ENCODE results near the gene JCAD.
"Not testable (repeated sequence)": the region's sequence is repeated elsewhere in the genome, so short reads cannot be mapped to it uniquely, and the experiment has no call there.

The JCAD gene

GRCh38 chr10:30059209-30060107 is at the start of gene JCAD:
Gene JCAD (minus strand): TSS chr10:30059586. CDS start chr10:30047812, 11,774 bp downstream.
- peak; percentile 31 to 39 for DNase-seq (ENCODE audit: low read depth in 2 of 2)

GRCh38 chr10:30106987-30107386 is 47.6 kb upstream of the JCAD start:
- DNase-seq (ENCODE audit: low read depth in 2 of 2) = no peak

GRCh38 chr10:30103595-30104320 is 44.4 kb upstream of the JCAD start:
- DNase-seq (ENCODE audit: low read depth in 2 of 2) = no peak

- DNase-seq (ENCODE audit: low read depth in 2 of 2) = not testable (repeated sequence)
Observed at GRCh38 chr10:30099706-30100105, 40.3 kb upstream of the JCAD start.

GRCh38 chr10:30099101-30099500 is 39.7 kb upstream of the JCAD start:
- no peak for DNase-seq (ENCODE audit: low read depth in 2 of 2)

GRCh38 chr10:30098629-30099028 is 39.2 kb upstream of the JCAD start:
- DNase-seq (ENCODE audit: low read depth in 2 of 2) = no peak

GRCh38 chr10:30096564-30096963 is 37.2 kb upstream of the JCAD start:
- DNase-seq (ENCODE audit: low read depth in 2 of 2) = no peak

GRCh38 chr10:30095631-30096422 is 36.4 kb upstream of the JCAD start:
- no peak for DNase-seq (ENCODE audit: low read depth in 2 of 2)

GRCh38 chr10:30094601-30095000 is 35.2 kb upstream of the JCAD start:
- no peak for DNase-seq (ENCODE audit: low read depth in 2 of 2)

- DNase-seq (ENCODE audit: low read depth in 2 of 2) = no peak
Observed at GRCh38 chr10:30093303-30093950, 34.0 kb upstream of the JCAD start.

- DNase-seq (ENCODE audit: low read depth in 2 of 2) = no peak
Observed at GRCh38 chr10:30092151-30092790, 32.9 kb upstream of the JCAD start.

GRCh38 chr10:30091136-30091535 is 31.8 kb upstream of the JCAD start:
- DNase-seq (ENCODE audit: low read depth in 2 of 2) = no peak

GRCh38 chr10:30088178-30088577 is 28.8 kb upstream of the JCAD start:
- no peak for DNase-seq (ENCODE audit: low read depth in 2 of 2)

- DNase-seq (ENCODE audit: low read depth in 2 of 2) = no peak
Observed at GRCh38 chr10:30083934-30084333, 24.5 kb upstream of the JCAD start.

GRCh38 chr10:30081182-30081581 is 21.8 kb upstream of the JCAD start:
- DNase-seq (ENCODE audit: low read depth in 2 of 2) = no peak

- no peak for DNase-seq (ENCODE audit: low read depth in 2 of 2)
Observed at GRCh38 chr10:30080161-30080560, 20.8 kb upstream of the JCAD start.

GRCh38 chr10:30079408-30079807 is 20.0 kb upstream of the JCAD start:
- no peak for DNase-seq (ENCODE audit: low read depth in 2 of 2)

GRCh38 chr10:30075481-30075880 is 16.1 kb upstream of the JCAD start:
- DNase-seq (ENCODE audit: low read depth in 2 of 2) = no peak

- DNase-seq (ENCODE audit: low read depth in 2 of 2) = no peak
Observed at GRCh38 chr10:30074933-30075332, 15.5 kb upstream of the JCAD start.

GRCh38 chr10:30074090-30074489 is 14.7 kb upstream of the JCAD start:
- no peak for DNase-seq (ENCODE audit: low read depth in 2 of 2)

- no peak for DNase-seq (ENCODE audit: low read depth in 2 of 2)
Observed at GRCh38 chr10:30073767-30074060, 14.3 kb upstream of the JCAD start.

Data from stimulated activated CD4-positive, alpha-beta T cell treated with anti-CD3 and anti-CD28 coated beads, Interleukin-4, amount 100 ng/mL, for 48 hours (primary cell).